Measurements from ENCODE around the gene FAM83D.

The FAM83D gene

DNA sequence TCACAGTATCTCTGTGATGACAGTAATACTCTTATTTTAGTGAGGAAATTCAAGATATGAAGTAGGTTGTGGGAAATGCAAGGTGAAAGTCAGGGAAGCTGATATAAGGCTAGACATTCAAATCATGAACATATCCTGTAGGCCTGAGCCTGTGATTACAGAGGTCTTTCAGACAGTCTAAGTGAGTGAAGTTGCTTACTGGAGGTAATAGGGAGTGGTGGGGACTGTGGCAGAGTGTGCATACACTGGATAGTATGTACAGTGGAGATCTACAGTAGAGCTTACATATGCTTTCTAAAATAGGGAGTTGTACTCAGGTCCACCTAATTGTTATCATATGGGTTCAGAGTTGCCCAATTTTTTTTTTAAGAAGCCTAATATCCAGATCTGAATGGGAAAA, 39.0 kb downstream of the FAM83D start:
- in situ Hi-C loops (cut with MboI; ENCODE audit: low pct_unique_long_range_greater_than_20kb, low sequenced_read_pairs, unreplicated experiment): no loop called here
- no peak for TF ChIP-seq CTCF (IDR thresholded peaks at IDR 0.05; ENCODE audit: extremely low read depth, insufficient read depth, missing control alignments)
- no peak for DNase-seq (ENCODE audit: low spot score)

GRCh38 chr20:38968090-38968489, 41.9 kb downstream of the FAM83D start:
- TF ChIP-seq CTCF (IDR thresholded peaks at IDR 0.05; ENCODE audit: extremely low read depth, insufficient read depth, missing control alignments): no peak
- in situ Hi-C loops (cut with MboI; ENCODE audit: low pct_unique_long_range_greater_than_20kb, low sequenced_read_pairs, unreplicated experiment): no loop called here
- DNase-seq (ENCODE audit: low spot score): no peak

DNA sequence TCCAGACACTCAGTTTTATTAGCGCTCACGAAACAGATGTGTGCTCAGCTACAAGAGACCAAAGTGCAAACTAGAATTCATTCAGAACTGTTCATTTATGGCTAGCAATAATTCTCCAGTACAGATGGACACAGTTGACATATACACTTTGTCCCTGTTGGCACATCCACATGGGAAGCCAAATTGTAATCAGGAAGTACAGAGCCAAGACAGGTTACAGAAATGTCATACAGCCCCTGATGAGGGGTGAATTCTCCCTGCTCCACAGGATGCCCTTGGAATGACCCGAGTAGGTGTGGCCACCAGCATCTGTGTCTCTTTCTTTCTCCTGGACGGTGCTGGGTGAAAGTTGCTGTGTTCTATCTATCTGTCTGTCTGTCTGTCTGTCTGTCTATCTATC, 43.5 kb downstream of the FAM83D start:
- TF ChIP-seq CTCF (IDR thresholded peaks at IDR 0.05; ENCODE audit: extremely low read depth, insufficient read depth, missing control alignments): no peak
- DNase-seq (ENCODE audit: low spot score): no peak
- in situ Hi-C loops (cut with MboI; ENCODE audit: low pct_unique_long_range_greater_than_20kb, low sequenced_read_pairs, unreplicated experiment): no loop called here

DNA sequence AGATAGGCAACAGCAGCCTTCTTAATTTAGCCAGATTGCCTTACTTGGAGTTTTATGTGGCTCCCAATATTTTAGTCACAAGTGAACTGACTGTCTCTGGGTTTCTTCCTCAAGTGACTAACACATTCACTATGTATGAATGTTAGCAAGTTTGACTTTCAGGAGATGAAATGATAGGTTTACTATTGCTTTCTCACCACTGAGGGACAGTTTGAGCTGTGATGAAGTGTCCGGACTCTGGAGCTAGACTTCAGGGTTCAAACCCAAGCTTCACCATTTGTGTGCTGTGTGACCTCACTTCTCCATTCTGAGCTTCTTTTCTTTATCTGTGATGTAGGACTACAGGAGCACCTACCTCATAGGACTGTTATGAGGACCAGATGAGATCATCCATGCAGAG, 44.1 kb downstream of the FAM83D start:
- no peak for DNase-seq (ENCODE audit: low spot score)
- in situ Hi-C loops (cut with MboI; ENCODE audit: low pct_unique_long_range_greater_than_20kb, low sequenced_read_pairs, unreplicated experiment): no loop called here

GRCh38 chr20:38973107-38973506, 46.9 kb downstream of the FAM83D start:
- no peak for TF ChIP-seq CTCF (IDR thresholded peaks at IDR 0.05; ENCODE audit: extremely low read depth, insufficient read depth, missing control alignments)
- no peak for DNase-seq (ENCODE audit: low spot score)
- in situ Hi-C loops (cut with MboI; ENCODE audit: low pct_unique_long_range_greater_than_20kb, low sequenced_read_pairs, unreplicated experiment): no loop called here

More for the DNA sequence above, 44.1 kb downstream of the FAM83D start:
- no peak for TF ChIP-seq CTCF (IDR thresholded peaks at IDR 0.05; ENCODE audit: extremely low read depth, insufficient read depth, missing control alignments)

- DNase-seq (ENCODE audit: low spot score): no peak
- in situ Hi-C loops (cut with MboI; ENCODE audit: low pct_unique_long_range_greater_than_20kb, low sequenced_read_pairs, unreplicated experiment): no loop called here
- no peak for TF ChIP-seq CTCF (IDR thresholded peaks at IDR 0.05; ENCODE audit: extremely low read depth, insufficient read depth, missing control alignments)
Observed at GRCh38 chr20:38973645-38974044, 47.4 kb downstream of the FAM83D start.

DNA sequence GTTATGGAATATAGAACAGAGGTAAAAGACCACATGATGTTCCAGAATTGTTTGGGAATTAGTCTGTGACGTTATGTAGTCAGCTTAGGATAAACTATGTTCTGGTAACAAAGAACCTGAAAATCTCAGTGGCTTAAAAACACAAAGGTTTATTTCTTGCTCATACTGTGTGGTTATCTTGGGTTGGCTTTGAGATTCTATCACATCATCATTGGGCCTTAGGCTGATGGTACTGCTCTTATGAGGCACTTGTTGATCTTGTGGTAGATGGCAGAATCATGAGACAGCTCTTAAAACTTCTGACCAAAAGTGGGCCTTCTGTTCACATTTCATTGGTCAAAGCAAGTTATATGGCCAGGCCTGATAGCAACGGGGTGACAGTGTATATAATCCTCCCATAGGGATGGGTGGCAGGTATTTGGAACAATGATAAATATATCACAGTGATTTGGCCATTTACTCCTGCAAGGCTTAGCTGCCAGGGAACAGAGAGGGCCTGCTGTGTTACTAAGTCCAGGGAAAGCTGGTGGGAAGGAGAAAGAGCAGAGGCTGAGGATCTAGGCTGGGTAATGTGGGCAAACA, 49.4 kb downstream of the FAM83D start:
- no peak for TF ChIP-seq CTCF (IDR thresholded peaks at IDR 0.05; ENCODE audit: extremely low read depth, insufficient read depth, missing control alignments)
- in situ Hi-C loops (cut with MboI; ENCODE audit: low pct_unique_long_range_greater_than_20kb, low sequenced_read_pairs, unreplicated experiment): no loop called here
- DNase-seq (ENCODE audit: low spot score): no peak

Data from GM13977 (cell line).